Ishikawa (cell line): ENCODE measurements around the gene MBTD1.

Experiments
- CEBPB ChIP-seq: IDR thresholded peaks from 2 replicates; pipeline ENCODE4 v1.6.1; 2012
- CREB1 ChIP-seq: IDR thresholded peaks from 2 replicates; pipeline ENCODE4 v1.6.1; 2012; ENCODE audit warnings: low read depth
- EGR1 ChIP-seq: IDR thresholded peaks from 2 replicates; pipeline ENCODE4 v1.6.1; 2012
- EP300 ChIP-seq: IDR thresholded peaks from 2 replicates; pipeline ENCODE4 v1.6.1; 2012; ENCODE audit warnings: borderline replicate concordance
- FOXM1 ChIP-seq: IDR thresholded peaks from 2 replicates; pipeline ENCODE4 v1.6.1; 2012; ENCODE audit warnings: low read depth, borderline replicate concordance
- NFIC ChIP-seq: IDR thresholded peaks from 2 replicates; pipeline ENCODE4 v1.6.1; 2012
- RAD21 ChIP-seq: IDR thresholded peaks from 2 replicates; pipeline ENCODE4 v1.6.1; 2012; ENCODE audit warnings: low read depth
- TAF1 ChIP-seq: IDR thresholded peaks from 2 replicates; pipeline ENCODE4 v1.6.1; 2012; ENCODE audit warnings: low read depth, mild to moderate bottlenecking
- TCF12 ChIP-seq: IDR thresholded peaks from 2 replicates; pipeline ENCODE4 v1.6.1; 2012; ENCODE audit warnings: low read depth
- TEAD4 ChIP-seq: IDR thresholded peaks from 2 replicates; pipeline ENCODE4 v1.6.1; 2012
- YY1 ChIP-seq: IDR thresholded peaks from 2 replicates; pipeline ENCODE4 v1.6.1; 2012; ENCODE audit warnings: low read depth
- ZBTB7A ChIP-seq: IDR thresholded peaks from 2 replicates; pipeline ENCODE4 v1.6.1; 2012; ENCODE audit warnings: low read depth
- TF ChIP-seq, protein P1 (sequence below): IDR thresholded peaks from 2 replicates; pipeline ENCODE4 v1.6.1; 2012; ENCODE audit warnings: low read depth, mild to moderate bottlenecking
- TF ChIP-seq, protein P2 (sequence below): IDR thresholded peaks from 2 replicates; pipeline ENCODE4 v1.6.1; 2012
- TF ChIP-seq, protein P3 (sequence below): IDR thresholded peaks from 2 replicates; pipeline ENCODE4 v1.6.1; 2012

The MBTD1 gene

DNA sequence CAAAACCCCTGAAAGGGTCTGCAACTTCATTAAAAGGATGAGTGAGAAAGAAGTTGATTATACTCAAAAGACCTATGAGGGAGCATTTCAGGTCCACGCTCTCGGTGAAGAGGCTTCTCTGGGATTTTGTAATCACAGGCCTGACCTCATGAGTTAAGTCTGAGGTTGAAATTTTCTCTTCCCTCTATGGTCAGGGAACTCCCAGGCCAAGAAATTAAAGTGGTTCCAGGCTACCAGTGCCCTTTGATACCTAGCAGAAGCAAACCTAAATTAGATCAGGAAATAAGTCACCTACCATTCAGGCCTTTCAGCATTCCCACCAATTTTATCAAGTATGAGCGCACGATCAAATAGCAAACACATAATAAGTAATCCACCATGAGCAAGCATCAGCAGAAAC is 27.9 kb downstream of the MBTD1 start:
- TF ChIP-seq CREB1 (no peak), TAF1 (no peak), TEAD4 (no peak), EGR1 (no peak), EP300 (no peak), CEBPB (no peak), YY1 (no peak), FOXM1 (no peak), NFIC (no peak), TCF12 (no peak), ZBTB7A (no peak), RAD21 (no peak)
- TF ChIP-seq, protein P1, sequence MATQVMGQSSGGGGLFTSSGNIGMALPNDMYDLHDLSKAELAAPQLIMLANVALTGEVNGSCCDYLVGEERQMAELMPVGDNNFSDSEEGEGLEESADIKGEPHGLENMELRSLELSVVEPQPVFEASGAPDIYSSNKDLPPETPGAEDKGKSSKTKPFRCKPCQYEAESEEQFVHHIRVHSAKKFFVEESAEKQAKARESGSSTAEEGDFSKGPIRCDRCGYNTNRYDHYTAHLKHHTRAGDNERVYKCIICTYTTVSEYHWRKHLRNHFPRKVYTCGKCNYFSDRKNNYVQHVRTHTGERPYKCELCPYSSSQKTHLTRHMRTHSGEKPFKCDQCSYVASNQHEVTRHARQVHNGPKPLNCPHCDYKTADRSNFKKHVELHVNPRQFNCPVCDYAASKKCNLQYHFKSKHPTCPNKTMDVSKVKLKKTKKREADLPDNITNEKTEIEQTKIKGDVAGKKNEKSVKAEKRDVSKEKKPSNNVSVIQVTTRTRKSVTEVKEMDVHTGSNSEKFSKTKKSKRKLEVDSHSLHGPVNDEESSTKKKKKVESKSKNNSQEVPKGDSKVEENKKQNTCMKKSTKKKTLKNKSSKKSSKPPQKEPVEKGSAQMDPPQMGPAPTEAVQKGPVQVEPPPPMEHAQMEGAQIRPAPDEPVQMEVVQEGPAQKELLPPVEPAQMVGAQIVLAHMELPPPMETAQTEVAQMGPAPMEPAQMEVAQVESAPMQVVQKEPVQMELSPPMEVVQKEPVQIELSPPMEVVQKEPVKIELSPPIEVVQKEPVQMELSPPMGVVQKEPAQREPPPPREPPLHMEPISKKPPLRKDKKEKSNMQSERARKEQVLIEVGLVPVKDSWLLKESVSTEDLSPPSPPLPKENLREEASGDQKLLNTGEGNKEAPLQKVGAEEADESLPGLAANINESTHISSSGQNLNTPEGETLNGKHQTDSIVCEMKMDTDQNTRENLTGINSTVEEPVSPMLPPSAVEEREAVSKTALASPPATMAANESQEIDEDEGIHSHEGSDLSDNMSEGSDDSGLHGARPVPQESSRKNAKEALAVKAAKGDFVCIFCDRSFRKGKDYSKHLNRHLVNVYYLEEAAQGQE = no peak
- TF ChIP-seq, protein P2, sequence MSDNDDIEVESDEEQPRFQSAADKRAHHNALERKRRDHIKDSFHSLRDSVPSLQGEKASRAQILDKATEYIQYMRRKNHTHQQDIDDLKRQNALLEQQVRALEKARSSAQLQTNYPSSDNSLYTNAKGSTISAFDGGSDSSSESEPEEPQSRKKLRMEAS = no peak

DNA sequence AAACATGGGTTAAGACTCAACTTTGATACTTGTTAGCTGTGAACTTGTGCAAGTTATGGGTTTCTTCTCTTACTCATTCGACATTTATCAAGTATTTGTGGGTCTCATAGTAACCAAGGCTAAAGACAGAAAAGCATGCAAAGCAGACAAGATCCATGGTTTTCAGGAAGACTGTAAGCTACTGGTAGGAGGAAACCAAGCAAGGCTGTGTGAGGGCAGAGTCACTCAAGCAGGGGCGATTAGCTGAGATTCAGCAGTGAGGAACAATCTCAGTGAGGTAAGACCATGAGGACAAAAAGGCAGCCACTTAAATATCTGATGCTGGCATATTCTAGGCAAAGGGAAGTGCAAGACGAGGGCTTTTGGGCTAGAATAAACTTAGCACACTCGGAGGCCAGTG is 29.5 kb downstream of the MBTD1 start:
- TF ChIP-seq, protein P2 = no peak
- TF ChIP-seq FOXM1 (no peak), EGR1 (no peak), TAF1 (no peak), TEAD4 (no peak), TCF12 (no peak), RAD21 (no peak), YY1 (no peak), CREB1 (no peak), EP300 (no peak), NFIC (no peak), ZBTB7A (no peak), CEBPB (no peak)
- TF ChIP-seq, protein P3, sequence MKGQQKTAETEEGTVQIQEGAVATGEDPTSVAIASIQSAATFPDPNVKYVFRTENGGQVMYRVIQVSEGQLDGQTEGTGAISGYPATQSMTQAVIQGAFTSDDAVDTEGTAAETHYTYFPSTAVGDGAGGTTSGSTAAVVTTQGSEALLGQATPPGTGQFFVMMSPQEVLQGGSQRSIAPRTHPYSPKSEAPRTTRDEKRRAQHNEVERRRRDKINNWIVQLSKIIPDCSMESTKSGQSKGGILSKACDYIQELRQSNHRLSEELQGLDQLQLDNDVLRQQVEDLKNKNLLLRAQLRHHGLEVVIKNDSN = no peak
- TF ChIP-seq, protein P1 = no peak

DNA sequence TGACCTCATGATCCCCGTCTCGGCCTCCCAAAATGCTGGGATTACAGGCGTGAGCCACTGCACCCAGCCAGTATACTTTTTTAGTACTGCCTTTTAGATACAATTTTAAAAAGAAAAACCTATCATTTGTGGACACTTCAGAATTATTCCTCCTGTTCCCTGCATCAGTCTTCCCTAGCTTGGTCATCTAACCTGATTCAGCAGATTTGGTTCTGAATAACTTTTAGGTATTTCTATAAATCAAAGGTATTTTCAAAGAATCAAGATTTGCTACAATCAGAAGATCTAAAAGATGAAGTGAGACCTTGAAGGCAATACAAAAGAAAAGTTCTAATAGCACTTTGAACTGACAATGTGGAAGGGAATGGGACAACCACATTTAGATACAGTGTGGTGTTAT is 30.0 kb downstream of the MBTD1 start:
- TF ChIP-seq EGR1 = no peak
- no peak for TF ChIP-seq NFIC
- no peak for TF ChIP-seq RAD21
- TF ChIP-seq TEAD4 = no peak
- TF ChIP-seq, protein P2 = no peak

DNA sequence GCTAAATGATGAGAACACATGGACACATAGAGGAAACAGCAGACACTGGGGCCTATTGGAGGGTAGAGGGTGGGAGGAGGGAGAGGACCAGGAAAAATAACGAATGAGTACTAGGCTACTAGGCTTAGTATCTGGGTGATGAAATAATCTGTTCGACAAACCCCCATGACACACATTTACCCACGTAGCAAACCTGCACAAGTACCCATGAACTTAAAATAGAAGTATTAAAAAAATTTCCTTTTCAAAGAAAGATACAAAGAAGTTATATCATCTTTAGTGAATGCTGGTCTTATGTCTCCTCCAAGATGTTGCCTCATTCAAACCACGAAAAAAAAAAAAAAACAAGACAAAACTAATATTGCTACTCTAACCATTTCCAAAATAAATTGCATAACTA is 31.7 kb downstream of the MBTD1 start:
- TF ChIP-seq EP300 (no peak), CEBPB (no peak), TAF1 (no peak), TCF12 (no peak), CREB1 (no peak), TEAD4 (no peak)
- TF ChIP-seq, protein P3 = no peak
- TF ChIP-seq, protein P2 = no peak

DNA sequence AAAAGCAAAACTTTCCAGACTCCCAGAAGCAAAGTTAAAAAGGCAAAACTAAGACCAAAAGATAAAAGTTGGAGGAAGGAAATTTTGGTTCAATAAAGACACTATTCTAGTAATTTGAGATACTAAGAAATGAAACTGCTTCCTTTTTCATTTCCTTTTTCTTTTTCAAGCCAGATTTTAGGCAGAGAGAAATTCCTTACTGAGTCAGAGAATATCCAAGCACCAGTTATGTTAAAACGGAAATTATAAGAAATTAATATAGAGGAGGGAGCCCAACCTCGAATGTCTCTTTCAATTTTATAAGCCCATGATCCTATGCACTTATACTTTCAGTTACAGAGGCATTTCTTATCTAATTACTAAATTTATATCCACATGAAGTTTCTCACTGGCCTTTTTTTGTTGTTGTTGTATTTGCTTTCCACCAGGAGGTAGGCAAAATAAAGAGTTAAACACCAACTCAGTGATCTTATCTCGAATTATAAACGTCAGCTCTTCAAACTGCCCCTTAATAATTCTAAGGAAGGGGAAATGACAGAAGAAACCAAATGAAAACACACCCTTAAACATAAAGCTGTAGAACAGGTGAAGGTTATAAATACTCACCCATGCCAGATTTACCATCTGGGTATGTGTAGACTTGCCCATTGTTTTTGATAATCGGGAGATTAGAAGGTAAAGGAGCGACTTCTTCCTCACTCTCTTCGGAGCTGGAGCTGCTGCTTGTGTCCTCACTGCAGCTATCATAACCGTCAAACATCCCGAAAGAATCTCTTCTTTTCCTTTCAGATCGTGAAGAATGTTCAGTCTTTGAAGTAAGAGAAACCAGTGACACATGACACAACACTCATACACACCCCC is 35.2 kb downstream of the MBTD1 start:
- TF ChIP-seq, protein P1 = no peak
- TF ChIP-seq YY1 = no peak
- no peak for TF ChIP-seq CREB1
- TF ChIP-seq TCF12 = no peak
- no peak for TF ChIP-seq CEBPB
- TF ChIP-seq EP300 = no peak
- no peak for TF ChIP-seq NFIC
- TF ChIP-seq TAF1 = no peak
- no peak for TF ChIP-seq TEAD4
- no peak for TF ChIP-seq FOXM1
- TF ChIP-seq EGR1 = no peak
- no peak for TF ChIP-seq RAD21
- TF ChIP-seq ZBTB7A = no peak
- TF ChIP-seq, protein P3 = no peak
- TF ChIP-seq, protein P2 = no peak
